Articular chondrocyte of knee joint (primary cell): Measurements from ENCODE around the gene DLGAP5. TPM values are rescaled to one million over a fixed set of nuclear protein-coding genes. Genes with fewer than 3 reads are reported as not detected.

Experiments
- total RNA-seq: library from RNA; depleted of rRNA; stranded (reverse); fragments of >200 nt; gene quantifications from 2 replicates; pipeline ENCODE4 v1.2.3, GENCODE V29; 2012

The DLGAP5 gene, protein sequence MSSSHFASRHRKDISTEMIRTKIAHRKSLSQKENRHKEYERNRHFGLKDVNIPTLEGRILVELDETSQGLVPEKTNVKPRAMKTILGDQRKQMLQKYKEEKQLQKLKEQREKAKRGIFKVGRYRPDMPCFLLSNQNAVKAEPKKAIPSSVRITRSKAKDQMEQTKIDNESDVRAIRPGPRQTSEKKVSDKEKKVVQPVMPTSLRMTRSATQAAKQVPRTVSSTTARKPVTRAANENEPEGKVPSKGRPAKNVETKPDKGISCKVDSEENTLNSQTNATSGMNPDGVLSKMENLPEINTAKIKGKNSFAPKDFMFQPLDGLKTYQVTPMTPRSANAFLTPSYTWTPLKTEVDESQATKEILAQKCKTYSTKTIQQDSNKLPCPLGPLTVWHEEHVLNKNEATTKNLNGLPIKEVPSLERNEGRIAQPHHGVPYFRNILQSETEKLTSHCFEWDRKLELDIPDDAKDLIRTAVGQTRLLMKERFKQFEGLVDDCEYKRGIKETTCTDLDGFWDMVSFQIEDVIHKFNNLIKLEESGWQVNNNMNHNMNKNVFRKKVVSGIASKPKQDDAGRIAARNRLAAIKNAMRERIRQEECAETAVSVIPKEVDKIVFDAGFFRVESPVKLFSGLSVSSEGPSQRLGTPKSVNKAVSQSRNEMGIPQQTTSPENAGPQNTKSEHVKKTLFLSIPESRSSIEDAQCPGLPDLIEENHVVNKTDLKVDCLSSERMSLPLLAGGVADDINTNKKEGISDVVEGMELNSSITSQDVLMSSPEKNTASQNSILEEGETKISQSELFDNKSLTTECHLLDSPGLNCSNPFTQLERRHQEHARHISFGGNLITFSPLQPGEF
- total RNA-seq, result 21.4 and 27.6 TPM in 2 replicates

GRCh38 chr14:55191203-55192053 lies at the start of gene DLGAP5:
DLGAP5 (minus strand) TSS chr14:55191585; CDS start chr14:55189179, 2,406 bp downstream.

GRCh38 chr14:55129086-55129427 lies 62.3 kb downstream of the DLGAP5 start, which contains the start of gene LGALS3:
LGALS3 (plus strand) TSS chr14:55129252; CDS start chr14:55137374, 8,122 bp downstream.

Other genes with a start within 250 kb of the DLGAP5 start
- 9.8 and 14.3 TPM in 2 replicates for gene WDHD1, start 164.5 kb downstream of the DLGAP5 start, total RNA-seq
- gene SOCS4, start 164.3 kb downstream of the DLGAP5 start, total RNA-seq, result 20.0 and 24.9 TPM in 2 replicates
- gene MAPK1IP1L, start 139.9 kb downstream of the DLGAP5 start, total RNA-seq, result 57.0 and 64.9 TPM in 2 replicates
- gene LGALS3, start 62.3 kb downstream of the DLGAP5 start, total RNA-seq, result 270 and 328 TPM in 2 replicates
- gene FBXO34, start 79.8 kb upstream of the DLGAP5 start, total RNA-seq, result 19.2 and 23.1 TPM in 2 replicates
- 23.8 and 27.6 TPM in 2 replicates for gene ATG14, start 220.2 kb upstream of the DLGAP5 start, total RNA-seq
- gene TBPL2, start 249.0 kb upstream of the DLGAP5 start, total RNA-seq, result not detected in 2 replicates